B cell (primary cell): ENCODE measurements around the gene SERPINC1. TPM values are rescaled to one million over a fixed set of nuclear protein-coding genes. Genes with fewer than 3 reads are reported as not detected.
A peak's percentile ranks its signal among the peaks of the same experiment; 100 is the strongest.

Experiments used
- ATAC-seq: fragments of 200-7000 bp; cut with Tn5 transposase; one replicate; pipeline ENCODE4 v1.10.0; 2021; ENCODE audit warnings: low read depth, mild to moderate bottlenecking, moderate number of reproducible peaks, moderate library complexity
- CTCF ChIA-PET: fragments of 350-600 bp; sonication (Branson Sonifier 250); formaldehyde crosslinking; loops from one replicate; lab custom pipeline; 2021; ENCODE audit warnings: antibody characterized with exemption, inconsistent platforms; lab: Charles Lee
- POLR2A ChIA-PET: fragments of 350-600 bp; sonication (Branson Sonifier 250); formaldehyde crosslinking; loops from one replicate; lab custom pipeline; 2021; ENCODE audit warnings: antibody characterized with exemption; lab: Charles Lee
- DNase-seq: peaks from one replicate; pipeline ENCODE4 v3.0.0; 2013
- H2AFZ ChIP-seq: 2 replicates; pipeline ENCODE4 v1.6.1; 2012; ENCODE audit warnings: mild to moderate bottlenecking, low read depth, low read length; ENCODE audit not compliant: insufficient read depth, poor library complexity, severe bottlenecking
- H3K27ac ChIP-seq, 2 donors: 1 replicate in 1 of 2; 2 replicates in 1 of 2; pipeline ENCODE4 v1.5.1; 2012 to 2013; ENCODE audit warnings: low read length in 2 of 2, mild to moderate bottlenecking in 2 of 2, moderate library complexity in 1 of 2
- H3K27me3 ChIP-seq, 4 experiments: fragments of 200-600 bp in 1 of 4; sonication (generic) in 1 of 4; replicated peaks in 1 of 4; 1 replicate in 2 of 4; 2 replicates in 2 of 4; pipeline versions ENCODE4 v1.6.1 to v1.7.0; 2013 to 2016; ENCODE audit warnings: low read length in 3 of 4, mild to moderate bottlenecking in 2 of 4, mixed read lengths in 1 of 4, moderate library complexity in 1 of 4; ENCODE audit not compliant: insufficient read depth in 4 of 4, control insufficient read depth in 3 of 4; ENCODE audit errors: control extremely low read depth in 1 of 4
- H3K36me3 ChIP-seq, 2 experiments: replicated peaks in 1 of 2; 1 replicate in 1 of 2; 2 replicates in 1 of 2; pipeline versions ENCODE4 v1.6.1 to v1.7.1; 2013; ENCODE audit warnings: low read length in 1 of 2; ENCODE audit not compliant: insufficient read depth in 2 of 2, control insufficient read depth in 1 of 2; ENCODE audit errors: control extremely low read depth in 1 of 2, extremely low read depth in 1 of 2
- H3K4me1 ChIP-seq, 2 donors: fragments of 200-600 bp in 1 of 2; sonication (generic) in 1 of 2; 1 replicate in 1 of 2; 2 replicates in 1 of 2; pipeline versions ENCODE4 v1.5.1 to v1.6.1; 2013 to 2017; ENCODE audit warnings: low read length in 2 of 2; ENCODE audit not compliant: control insufficient read depth in 2 of 2, insufficient read depth in 2 of 2
- H3K4me2 ChIP-seq: replicated peaks from 2 replicates; pipeline ENCODE3; 2012; ENCODE audit warnings: mild to moderate bottlenecking, low read depth, low read length; ENCODE audit not compliant: poor library complexity, severe bottlenecking
- H3K4me3 ChIP-seq, 5 experiments: fragments of 200-600 bp in 1 of 5; sonication (generic) in 1 of 5; 1 replicate in 3 of 5; 2 replicates in 2 of 5; pipeline versions ENCODE4 v1.5.1 to v1.7.0; 2011 to 2016; ENCODE audit warnings: low read length in 4 of 5, mild to moderate bottlenecking in 4 of 5, low read depth in 2 of 5, control low read depth in 1 of 5, moderate library complexity in 1 of 5; ENCODE audit not compliant: insufficient read depth in 1 of 5; ENCODE audit errors: control extremely low read depth in 1 of 5, extremely low read depth in 1 of 5
- H3K79me2 ChIP-seq: fragments of 200-600 bp; sonication (generic); one replicate; pipeline ENCODE4 v1.6.0; 2016; ENCODE audit warnings: low read length; ENCODE audit not compliant: control insufficient read depth, insufficient read depth
- H3K9ac ChIP-seq: fragments of 200-600 bp; sonication (generic); 2 replicates; pipeline ENCODE4 v1.6.1; 2017; ENCODE audit warnings: mild to moderate bottlenecking, low read length, moderate library complexity
- H3K9me3 ChIP-seq, 3 donors: one replicate each; pipeline versions ENCODE4 v1.6.1 to v1.7.1; 2013; ENCODE audit warnings: low read length in 2 of 3; ENCODE audit not compliant: control insufficient read depth in 2 of 3, insufficient read depth in 1 of 3; ENCODE audit errors: control extremely low read depth in 1 of 3
- H4K20me1 ChIP-seq: 2 replicates; pipeline ENCODE4 v1.6.0; 2012; ENCODE audit warnings: mild to moderate bottlenecking, low read length; ENCODE audit not compliant: insufficient read depth, control insufficient read depth, poor library complexity, severe bottlenecking
- H3K27ac Mint-ChIP-seq: one replicate; pipeline ENCODE4 v1.8.0; 2021; ENCODE audit warnings: mixed read lengths
- H3K27me3 Mint-ChIP-seq: one replicate; pipeline ENCODE4 v1.8.0; 2021; ENCODE audit warnings: mixed read lengths
- H3K4me1 Mint-ChIP-seq: one replicate; pipeline ENCODE4 v1.8.0; 2021; ENCODE audit warnings: mixed read lengths
- H3K4me3 Mint-ChIP-seq: one replicate; pipeline ENCODE4 v1.8.0; 2021; ENCODE audit warnings: mixed read lengths
- H3K9me3 Mint-ChIP-seq: one replicate; pipeline ENCODE4 v1.8.0; 2022; ENCODE audit warnings: mixed read lengths; ENCODE audit not compliant: insufficient read depth
- EZH2 ChIP-seq: IDR thresholded peaks from 2 replicates; pipeline ENCODE4 v1.6.1; 2012; ENCODE audit warnings: borderline replicate concordance, low read depth, mild to moderate bottlenecking, moderate library complexity, low read length; ENCODE audit not compliant: insufficient read depth, poor library complexity, severe bottlenecking
- WGBS: methylation state at CpG from one replicate; pipeline ENCODE4 v1.1.5; 2013; ENCODE audit warnings: missing lambda C conversion rate; ENCODE audit not compliant: insufficient coverage; 5-methylcytosine and 5-hydroxymethylcytosine counted together
- intact Hi-C: fragments of 100-400 bp; cut with micrococcal nuclease; formaldehyde crosslinking; loops from one replicate; pipeline ENCODE4 v1.10.0; 2022
- polyA plus RNA-seq: library from polyadenylated mRNA; depleted of rRNA; stranded (reverse); fragments of >200 nt; gene quantifications from 2 replicates; pipeline ENCODE4 v1.2.3, GENCODE V29; 2012
- total RNA-seq, 2 donors: library from RNA; stranded (reverse); fragments of 120-200 nt in 1 of 2; gene quantifications; 1 replicate in 1 of 2; 2 replicates in 1 of 2; pipeline versions ENCODE4 v1.2.3 to v1.2.4, GENCODE V29; 2013 to 2022
- TF ChIP-seq, protein P1 (sequence below): fragments of 200-600 bp; IDR thresholded peaks from one replicate; pipeline ENCODE4 v1.8.0; 2022; ENCODE audit warnings: antibody characterized with exemption, mild to moderate bottlenecking

SERPINC1 gene
- total and polyA plus RNA-seq, 2 donors (not counting 1 experiment from before 2014, with no cell fraction given): 0.12 TPM; not detected in 1

DNA sequence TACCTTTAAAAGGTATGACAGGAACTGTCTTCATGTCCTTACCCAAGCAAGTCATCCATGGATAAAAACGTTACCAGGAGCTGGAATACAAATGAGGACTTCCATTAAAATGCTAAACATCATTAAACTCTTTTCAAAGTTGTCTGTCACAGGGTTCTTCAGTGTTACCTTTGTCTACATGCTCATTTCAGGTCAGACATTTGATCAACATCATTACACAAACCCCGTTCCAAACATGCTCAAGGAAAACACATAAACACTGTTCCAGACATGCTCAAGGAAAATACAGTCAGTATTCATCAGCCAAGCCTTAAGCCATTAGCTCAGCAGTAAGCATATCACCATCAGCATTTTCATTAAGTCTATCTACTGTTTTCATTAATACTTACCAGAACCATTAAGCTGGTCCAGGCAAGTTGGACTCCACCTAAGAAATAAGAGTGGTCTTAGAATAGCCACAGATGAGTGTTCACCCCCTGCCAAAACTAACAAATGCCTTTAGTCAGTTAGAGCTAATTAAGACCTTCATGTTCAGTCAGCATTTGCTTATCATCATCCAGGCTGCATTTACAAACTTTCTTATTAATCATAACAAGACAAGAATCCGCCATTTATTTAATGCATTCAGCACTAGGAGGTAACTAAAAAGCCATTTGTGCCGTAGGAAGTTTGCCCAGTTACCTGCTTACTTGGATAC is 51.5 kb downstream of the SERPINC1 start:
- H3K4me1 Mint-ChIP-seq: peaks cover 61% of the 10 kb centered on the region
- no peak for DNase-seq
- H3K27me3 ChIP-seq: no peaks in the 10 kb centered on the region
- peak overlapping the region; percentile 90 for H3K4me2 ChIP-seq
- no peak overlapping the region for H3K9ac ChIP-seq
- no peak overlapping the region for H2AFZ ChIP-seq
- no peaks in the 10 kb centered on the region for H3K9me3 ChIP-seq
- TF ChIP-seq, protein P1, sequence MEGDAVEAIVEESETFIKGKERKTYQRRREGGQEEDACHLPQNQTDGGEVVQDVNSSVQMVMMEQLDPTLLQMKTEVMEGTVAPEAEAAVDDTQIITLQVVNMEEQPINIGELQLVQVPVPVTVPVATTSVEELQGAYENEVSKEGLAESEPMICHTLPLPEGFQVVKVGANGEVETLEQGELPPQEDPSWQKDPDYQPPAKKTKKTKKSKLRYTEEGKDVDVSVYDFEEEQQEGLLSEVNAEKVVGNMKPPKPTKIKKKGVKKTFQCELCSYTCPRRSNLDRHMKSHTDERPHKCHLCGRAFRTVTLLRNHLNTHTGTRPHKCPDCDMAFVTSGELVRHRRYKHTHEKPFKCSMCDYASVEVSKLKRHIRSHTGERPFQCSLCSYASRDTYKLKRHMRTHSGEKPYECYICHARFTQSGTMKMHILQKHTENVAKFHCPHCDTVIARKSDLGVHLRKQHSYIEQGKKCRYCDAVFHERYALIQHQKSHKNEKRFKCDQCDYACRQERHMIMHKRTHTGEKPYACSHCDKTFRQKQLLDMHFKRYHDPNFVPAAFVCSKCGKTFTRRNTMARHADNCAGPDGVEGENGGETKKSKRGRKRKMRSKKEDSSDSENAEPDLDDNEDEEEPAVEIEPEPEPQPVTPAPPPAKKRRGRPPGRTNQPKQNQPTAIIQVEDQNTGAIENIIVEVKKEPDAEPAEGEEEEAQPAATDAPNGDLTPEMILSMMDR: no peak
- no peak for TF ChIP-seq EZH2
- H3K4me3 Mint-ChIP-seq: peak overlapping the region; percentile 94
- ATAC-seq: no peak
- peak overlapping the region in 1 of 2 donors; percentile 90 for H3K27ac ChIP-seq
- CTCF ChIA-PET: interaction anchor here (0.6 to 1.5 kb wide), 4 partner anchors 42 to 856 kb away, joined by 3 to 5 read pairs (median 4); no protein-coding TSS in a partner anchor
- H3K4me1 ChIP-seq: peaks cover 34 to 46% of the 10 kb centered on the region in 2 donors
- 29% methylated on average over 3 of the region's 4 CpGs for WGBS
- intact Hi-C loops: loop anchor here (5.0 kb wide), 1 partner anchor 352 kb away; no protein-coding TSS in a partner anchor
- H3K27ac Mint-ChIP-seq: peak overlapping the region; percentile 98
- H4K20me1 ChIP-seq: no peaks in the 10 kb centered on the region
- H3K27me3 Mint-ChIP-seq: no peaks in the 10 kb centered on the region
- no peak overlapping the region for H3K4me3 ChIP-seq
- H3K9me3 Mint-ChIP-seq: no peaks in the 10 kb centered on the region
- peaks cover 5 to 52% of the 10 kb centered on the region in 2 experiments for H3K36me3 ChIP-seq
- peaks cover 15% of the 10 kb centered on the region for H3K79me2 ChIP-seq
- POLR2A ChIA-PET: interaction anchor here (0.7 kb wide), 1 partner anchor 104 kb away, joined by 3 read pairs; no protein-coding TSS in a partner anchor
